Measurements from ENCODE around the gene LEKR1.

DNA sequence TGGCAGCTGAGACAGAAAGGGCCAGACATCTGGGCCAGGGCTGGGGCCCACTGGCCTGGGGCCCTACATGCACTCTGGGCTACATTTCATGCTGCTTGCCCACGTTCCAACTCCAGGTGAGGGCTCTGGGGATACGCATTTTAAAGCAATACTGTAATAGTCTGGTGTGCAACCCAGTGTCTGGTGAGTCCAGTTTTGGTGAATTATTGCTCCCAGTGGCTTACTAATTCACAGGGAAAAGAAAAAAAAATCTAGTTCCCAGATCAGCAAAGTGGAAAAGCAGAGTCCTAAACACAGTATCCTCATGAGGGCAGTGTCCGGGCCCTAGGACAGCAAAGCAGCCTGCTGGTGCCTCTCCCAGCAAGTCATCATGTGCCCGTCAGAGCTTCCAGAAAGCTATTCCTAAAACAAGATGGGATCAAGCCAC, 251.4 kb downstream of the LEKR1 start:
- TF ChIP-seq POLR2A (IDR thresholded peaks at IDR 0.05): no peak
- TF ChIP-seq, protein P1, sequence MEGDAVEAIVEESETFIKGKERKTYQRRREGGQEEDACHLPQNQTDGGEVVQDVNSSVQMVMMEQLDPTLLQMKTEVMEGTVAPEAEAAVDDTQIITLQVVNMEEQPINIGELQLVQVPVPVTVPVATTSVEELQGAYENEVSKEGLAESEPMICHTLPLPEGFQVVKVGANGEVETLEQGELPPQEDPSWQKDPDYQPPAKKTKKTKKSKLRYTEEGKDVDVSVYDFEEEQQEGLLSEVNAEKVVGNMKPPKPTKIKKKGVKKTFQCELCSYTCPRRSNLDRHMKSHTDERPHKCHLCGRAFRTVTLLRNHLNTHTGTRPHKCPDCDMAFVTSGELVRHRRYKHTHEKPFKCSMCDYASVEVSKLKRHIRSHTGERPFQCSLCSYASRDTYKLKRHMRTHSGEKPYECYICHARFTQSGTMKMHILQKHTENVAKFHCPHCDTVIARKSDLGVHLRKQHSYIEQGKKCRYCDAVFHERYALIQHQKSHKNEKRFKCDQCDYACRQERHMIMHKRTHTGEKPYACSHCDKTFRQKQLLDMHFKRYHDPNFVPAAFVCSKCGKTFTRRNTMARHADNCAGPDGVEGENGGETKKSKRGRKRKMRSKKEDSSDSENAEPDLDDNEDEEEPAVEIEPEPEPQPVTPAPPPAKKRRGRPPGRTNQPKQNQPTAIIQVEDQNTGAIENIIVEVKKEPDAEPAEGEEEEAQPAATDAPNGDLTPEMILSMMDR (IDR thresholded peaks at IDR 0.05): no peak
